Activated CD4-positive, alpha-beta T cell treated with anti-CD3 and anti-CD28 coated beads for 48 hours (primary cell): ENCODE data around the gene DCTN1.

ENCODE experiments used
- DNase-seq: peaks from one replicate; pipeline ENCODE4 v3.0.0-alpha.2; 2020

DCTN1 gene

DNA sequence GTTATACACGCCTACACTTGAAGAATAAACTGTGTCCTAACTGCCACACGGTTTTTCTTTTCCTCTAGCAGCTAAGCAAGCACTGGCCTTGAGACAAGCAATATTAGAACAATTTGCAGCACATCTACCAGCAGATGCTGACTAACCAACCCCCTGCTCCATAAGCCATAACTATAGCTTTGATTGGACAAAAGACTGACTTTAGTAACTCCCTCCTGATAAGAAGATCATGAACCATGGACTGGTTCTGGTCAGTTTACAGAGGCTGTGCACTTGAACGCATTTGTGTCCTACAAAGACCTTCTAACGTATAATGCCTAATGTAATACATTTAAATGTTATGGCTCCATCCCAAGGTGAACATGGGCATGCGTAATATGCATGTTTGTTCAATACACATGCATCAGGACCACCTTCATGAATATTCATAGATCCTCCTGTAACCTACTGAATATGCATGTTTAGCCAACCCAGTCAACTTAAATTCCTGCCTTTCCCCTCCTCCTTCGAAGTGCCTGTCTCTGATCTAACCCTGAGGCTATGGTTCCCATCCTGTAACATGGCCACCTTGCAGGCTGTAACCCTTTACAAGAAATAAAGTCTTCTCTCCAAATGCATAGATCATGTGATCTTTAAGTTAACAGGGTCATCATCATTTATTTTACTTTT is 63.4 kb downstream of the DCTN1 start:
- DNase-seq = no peak

DNA sequence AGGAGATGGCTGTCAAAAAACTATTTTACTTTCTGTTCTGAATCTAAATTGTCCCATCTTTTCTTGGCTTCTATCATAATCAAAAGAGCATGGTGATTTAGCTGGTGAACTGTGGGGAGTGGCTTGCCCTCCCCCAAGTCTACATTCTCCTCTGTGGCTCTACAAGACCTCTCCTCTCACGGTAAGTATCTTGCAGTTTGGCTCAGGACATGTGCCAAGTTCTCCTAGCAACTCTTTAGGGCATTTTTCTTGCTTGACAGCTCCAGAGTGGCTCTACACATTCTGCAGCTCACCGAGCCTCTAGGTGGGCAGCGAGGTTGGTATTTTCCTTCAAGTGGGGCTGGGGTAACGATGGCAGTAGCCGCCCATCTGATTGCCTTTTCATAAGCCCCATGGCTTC is 66.0 kb downstream of the DCTN1 start:
- DNase-seq = no peak

GRCh38 chr2:74313497-74313896 is 66.6 kb downstream of the DCTN1 start:
- DNase-seq = no peak

GRCh38 chr2:74312913-74313312 is 67.2 kb downstream of the DCTN1 start:
- DNase-seq = no peak
